Measurements from ENCODE around the gene MPG.

GRCh38 chr16:133716-134115 lies 55.7 kb downstream of the MPG start:
- TF ChIP-seq POLR2AphosphoS5 (IDR thresholded peaks at IDR 0.05; ENCODE audit: low read depth, low read length) (no peak), TAF1 (IDR thresholded peaks at IDR 0.05; ENCODE audit: borderline replicate concordance, insufficient read depth, low read length) (no peak), SIN3A (IDR thresholded peaks at IDR 0.05; ENCODE audit: borderline replicate concordance, insufficient read depth, low read length) (no peak)
- TF ChIP-seq, protein P1, sequence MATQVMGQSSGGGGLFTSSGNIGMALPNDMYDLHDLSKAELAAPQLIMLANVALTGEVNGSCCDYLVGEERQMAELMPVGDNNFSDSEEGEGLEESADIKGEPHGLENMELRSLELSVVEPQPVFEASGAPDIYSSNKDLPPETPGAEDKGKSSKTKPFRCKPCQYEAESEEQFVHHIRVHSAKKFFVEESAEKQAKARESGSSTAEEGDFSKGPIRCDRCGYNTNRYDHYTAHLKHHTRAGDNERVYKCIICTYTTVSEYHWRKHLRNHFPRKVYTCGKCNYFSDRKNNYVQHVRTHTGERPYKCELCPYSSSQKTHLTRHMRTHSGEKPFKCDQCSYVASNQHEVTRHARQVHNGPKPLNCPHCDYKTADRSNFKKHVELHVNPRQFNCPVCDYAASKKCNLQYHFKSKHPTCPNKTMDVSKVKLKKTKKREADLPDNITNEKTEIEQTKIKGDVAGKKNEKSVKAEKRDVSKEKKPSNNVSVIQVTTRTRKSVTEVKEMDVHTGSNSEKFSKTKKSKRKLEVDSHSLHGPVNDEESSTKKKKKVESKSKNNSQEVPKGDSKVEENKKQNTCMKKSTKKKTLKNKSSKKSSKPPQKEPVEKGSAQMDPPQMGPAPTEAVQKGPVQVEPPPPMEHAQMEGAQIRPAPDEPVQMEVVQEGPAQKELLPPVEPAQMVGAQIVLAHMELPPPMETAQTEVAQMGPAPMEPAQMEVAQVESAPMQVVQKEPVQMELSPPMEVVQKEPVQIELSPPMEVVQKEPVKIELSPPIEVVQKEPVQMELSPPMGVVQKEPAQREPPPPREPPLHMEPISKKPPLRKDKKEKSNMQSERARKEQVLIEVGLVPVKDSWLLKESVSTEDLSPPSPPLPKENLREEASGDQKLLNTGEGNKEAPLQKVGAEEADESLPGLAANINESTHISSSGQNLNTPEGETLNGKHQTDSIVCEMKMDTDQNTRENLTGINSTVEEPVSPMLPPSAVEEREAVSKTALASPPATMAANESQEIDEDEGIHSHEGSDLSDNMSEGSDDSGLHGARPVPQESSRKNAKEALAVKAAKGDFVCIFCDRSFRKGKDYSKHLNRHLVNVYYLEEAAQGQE (IDR thresholded peaks at IDR 0.05; ENCODE audit: insufficient read depth in 1 of 2, low read depth in 2 of 2, low read length in 2 of 2): no peak

All from PFSK-1 (cell line).